ENCODE measurements around the gene NAA60. TPM values are rescaled to one million over a fixed set of nuclear protein-coding genes. Genes with fewer than 3 reads are reported as not detected.

NAA60 gene
- polyA plus RNA-seq, 1 donor from 2014 or later: 32.0 TPM

- H3K9me2 ChIP-seq (ENCODE audit: insufficient read depth, low read length): no peaks in the 10 kb centered on the region
- no peak overlapping the region for H3K4me3 ChIP-seq (ENCODE audit: low read length)
- no peaks in the 10 kb centered on the region for H3K9me3 ChIP-seq (ENCODE audit: low read length)
- TF ChIP-seq SMC3 (conservative IDR thresholded peaks at IDR 0.05; ENCODE audit: poor library complexity) (no peak), REST (IDR thresholded peaks at IDR 0.05; ENCODE audit: borderline replicate concordance) (no peak), EP300 (conservative IDR thresholded peaks at IDR 0.05; ENCODE audit: poor library complexity, severe bottlenecking) (no peak), CTCF (IDR thresholded peaks at IDR 0.05; ENCODE audit: poor library complexity, severe bottlenecking) (no peak), RAD21 (conservative IDR thresholded peaks at IDR 0.05) (no peak), POLR2AphosphoS5 (IDR thresholded peaks at IDR 0.05) (no peak), TAF1 (IDR thresholded peaks at IDR 0.05; ENCODE audit: low read depth) (no peak), MXI1 (conservative IDR thresholded peaks at IDR 0.05; ENCODE audit: poor library complexity, severe bottlenecking) (no peak), EZH2 (IDR thresholded peaks at IDR 0.05; ENCODE audit: borderline replicate concordance, insufficient read depth, low read length, poor library complexity, severe bottlenecking) (no peak)
- H3K4me2 ChIP-seq (ENCODE audit: low read length): no peak overlapping the region
- no peak overlapping the region for H3K9ac ChIP-seq (ENCODE audit: low read length)
- H4K20me1 ChIP-seq (ENCODE audit: insufficient read depth): no peaks in the 10 kb centered on the region
- no peaks in the 10 kb centered on the region for H3K27me3 ChIP-seq (ENCODE audit: insufficient read depth, low read depth, low read length)
- H3K79me2 ChIP-seq (replicated peaks; ENCODE audit: insufficient read depth, low read length): no peaks in the 10 kb centered on the region
- H3K27ac ChIP-seq (ENCODE audit: low read length): no peak overlapping the region
- no peaks in the 10 kb centered on the region for H3F3A ChIP-seq (ENCODE audit: insufficient read depth, low read length, poor library complexity, severe bottlenecking)
- no peaks in the 10 kb centered on the region for H3K36me3 ChIP-seq (ENCODE audit: insufficient read depth, low read length)
- no peak overlapping the region for H2AFZ ChIP-seq (ENCODE audit: low read depth, low read length)
Measured at GRCh38 chr16:3514621-3515020, 71.1 kb downstream of the NAA60 start.

- no peaks in the 10 kb centered on the region for H3K27me3 ChIP-seq (ENCODE audit: insufficient read depth, low read depth, low read length)
- H4K20me1 ChIP-seq (ENCODE audit: insufficient read depth): no peaks in the 10 kb centered on the region
- no peaks in the 10 kb centered on the region for H3K79me2 ChIP-seq (replicated peaks; ENCODE audit: insufficient read depth, low read length)
- H3K27ac ChIP-seq (ENCODE audit: low read length): no peak overlapping the region
- H2AFZ ChIP-seq (ENCODE audit: low read depth, low read length): no peak overlapping the region
- no peaks in the 10 kb centered on the region for H3K36me3 ChIP-seq (ENCODE audit: insufficient read depth, low read length)
- no peaks in the 10 kb centered on the region for H3K9me3 ChIP-seq (ENCODE audit: low read length)
- no peaks in the 10 kb centered on the region for H3K9me2 ChIP-seq (ENCODE audit: insufficient read depth, low read length)
- H3K9ac ChIP-seq (ENCODE audit: low read length): no peak overlapping the region
- TF ChIP-seq EZH2 (IDR thresholded peaks at IDR 0.05; ENCODE audit: borderline replicate concordance, insufficient read depth, low read length, poor library complexity, severe bottlenecking) (no peak), CTCF (IDR thresholded peaks at IDR 0.05; ENCODE audit: poor library complexity, severe bottlenecking) (no peak), TAF1 (IDR thresholded peaks at IDR 0.05; ENCODE audit: low read depth) (no peak), SMC3 (conservative IDR thresholded peaks at IDR 0.05; ENCODE audit: poor library complexity) (no peak), POLR2AphosphoS5 (IDR thresholded peaks at IDR 0.05) (no peak), EP300 (conservative IDR thresholded peaks at IDR 0.05; ENCODE audit: poor library complexity, severe bottlenecking) (no peak), RAD21 (conservative IDR thresholded peaks at IDR 0.05) (no peak), MXI1 (conservative IDR thresholded peaks at IDR 0.05; ENCODE audit: poor library complexity, severe bottlenecking) (no peak), REST (IDR thresholded peaks at IDR 0.05; ENCODE audit: borderline replicate concordance) (no peak)
- H3F3A ChIP-seq (ENCODE audit: insufficient read depth, low read length, poor library complexity, severe bottlenecking): no peaks in the 10 kb centered on the region
- H3K4me3 ChIP-seq (ENCODE audit: low read length): no peak overlapping the region
- no peak overlapping the region for H3K4me2 ChIP-seq (ENCODE audit: low read length)
Measured at GRCh38 chr16:3515897-3516296, 72.4 kb downstream of the NAA60 start.

Measured in neural cell (in vitro differentiated cells).